Superior temporal gyrus (tissue), 1 donor: ENCODE data around the gene NIPSNAP3A.

Experiments used
- DNase-seq: peaks from one replicate; pipeline ENCODE4 v3.0.0-alpha.2; 2016; ENCODE audit errors: extremely low spot score

Gene NIPSNAP3A

DNA sequence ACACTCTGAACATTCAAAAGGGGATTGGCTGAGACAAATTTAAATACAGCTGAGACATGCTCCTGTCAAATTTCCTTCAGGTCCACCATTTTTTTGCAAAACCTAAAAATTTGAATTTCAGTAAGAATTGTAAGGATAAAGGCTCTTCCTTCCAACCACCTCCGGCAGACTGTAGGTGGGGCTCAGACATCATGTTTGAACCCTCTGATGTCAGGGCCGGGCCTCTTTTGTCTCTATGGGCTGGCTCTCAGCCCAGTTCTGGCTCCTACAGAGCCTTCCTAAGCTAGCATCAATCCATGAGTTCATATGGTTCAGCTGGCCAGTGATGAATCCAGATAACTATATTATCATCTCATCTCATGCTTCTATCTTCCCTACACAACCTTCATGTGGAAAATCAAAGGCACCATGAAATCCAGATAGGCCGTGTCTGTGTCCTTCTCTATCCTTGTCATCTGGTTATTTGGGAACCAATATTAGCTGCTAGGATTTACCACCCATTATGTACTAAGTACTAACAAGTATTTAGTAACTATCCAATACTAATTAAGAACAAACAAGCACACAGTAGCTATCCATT is 60.6 kb downstream of the NIPSNAP3A start:
- peak; percentile 68 for DNase-seq
